PC-3 (cell line): ENCODE measurements around the gene NRCAM. TPM values are rescaled to one million over a fixed set of nuclear protein-coding genes. Genes with fewer than 3 reads are reported as not detected.
"Not testable (repeated sequence)": the region's sequence is repeated elsewhere in the genome, so short reads cannot be mapped to it uniquely, and the experiment has no call there.

Experiments used
- ATAC-seq: fragments of 200-7000 bp; cut with Tn5 transposase; 2 replicates; pipeline ENCODE4 v1.9.1; 2020; ENCODE audit warnings: mild to moderate bottlenecking, moderate library complexity
- BruUV-seq: library from RNA; stranded (reverse); fragments of 400-500 nt; replicated peaks from 2 replicates; lab custom pipeline; 2021; lab: Mats Ljungman, UMichigan
- CTCF ChIA-PET: fragments of 300-600 bp; sonication (Branson Sonifier 250); formaldehyde crosslinking; loops from one replicate; lab custom pipeline; 2022; ENCODE audit warnings: antibody characterized with exemption; lab: Charles Lee
- POLR2A ChIA-PET: fragments of 300-600 bp; sonication (Branson Sonifier 250); formaldehyde crosslinking; loops from one replicate; lab custom pipeline; 2022; ENCODE audit warnings: antibody characterized with exemption; ENCODE audit not compliant: unreplicated experiment; lab: Charles Lee
- DNase-seq: peaks from one replicate; pipeline ENCODE4 v3.0.0-alpha.2; 2015
- H2AFZ ChIP-seq: fragments of 300-600 bp; sonication (generic); 2 replicates; pipeline ENCODE4 v1.6.0; 2016; ENCODE audit warnings: antibody characterized with exemption, low read length
- H3F3A ChIP-seq: fragments of 300-600 bp; sonication (generic); one replicate; pipeline ENCODE4 v1.6.0; 2017; ENCODE audit warnings: antibody characterized with exemption, low read length, control low read depth, mild to moderate bottlenecking; ENCODE audit not compliant: unreplicated experiment
- H3K27ac ChIP-seq: fragments of 300-600 bp; sonication (generic); 2 replicates; pipeline ENCODE4 v1.5.1; 2016; ENCODE audit warnings: mild to moderate bottlenecking, low read length
- H3K27me3 ChIP-seq: fragments of 300-600 bp; sonication (generic); 2 replicates; pipeline ENCODE4 v1.6.1; 2016; ENCODE audit warnings: low read length, mixed read lengths
- H3K36me3 ChIP-seq: fragments of 300-600 bp; sonication (generic); 2 replicates; pipeline ENCODE4 v1.6.1; 2016; ENCODE audit warnings: low read depth, mixed run types, low read length, mixed read lengths
- H3K4me1 ChIP-seq: fragments of 300-600 bp; sonication (generic); 2 replicates; pipeline ENCODE4 v1.5.1; 2016; ENCODE audit warnings: low read length; ENCODE audit not compliant: insufficient read depth
- H3K4me2 ChIP-seq: fragments of 300-600 bp; sonication (generic); 2 replicates; pipeline ENCODE4 v1.6.0; 2016; ENCODE audit warnings: low read length
- H3K4me3 ChIP-seq: fragments of 300-600 bp; sonication (generic); 2 replicates; pipeline ENCODE4 v1.5.1; 2016; ENCODE audit warnings: mild to moderate bottlenecking, low read length, mixed read lengths
- H3K79me2 ChIP-seq: fragments of 300-600 bp; sonication (generic); 2 replicates; pipeline ENCODE4 v1.6.1; 2017; ENCODE audit warnings: low read length, mixed read lengths
- H3K9ac ChIP-seq: fragments of 300-600 bp; sonication (generic); 2 replicates; pipeline ENCODE4 v1.6.0; 2016; ENCODE audit warnings: mild to moderate bottlenecking, low read length
- H3K9me2 ChIP-seq: fragments of 300-600 bp; sonication (generic); replicated peaks from 2 replicates; pipeline ENCODE4 v1.6.1; 2016; ENCODE audit warnings: mixed run types, low read length, mixed read lengths
- H3K9me3 ChIP-seq: fragments of 300-600 bp; sonication (generic); 2 replicates; pipeline ENCODE4 v1.6.1; 2016; ENCODE audit warnings: low read length, mixed read lengths
- H4K20me1 ChIP-seq: fragments of 300-600 bp; sonication (generic); 2 replicates; pipeline ENCODE4 v1.6.1; 2016; ENCODE audit warnings: low read length, mixed read lengths
- CTCF ChIP-seq: fragments of 300-600 bp; sonication (generic); conservative IDR thresholded peaks from 2 replicates; pipeline ENCODE4 v1.5.1; 2017; ENCODE audit warnings: antibody characterized with exemption, low read depth, mild to moderate bottlenecking, low read length
- EZH2 ChIP-seq: fragments of 300-600 bp; sonication (generic); IDR thresholded peaks from one replicate; pipeline ENCODE4 v1.6.1; 2017; ENCODE audit warnings: antibody characterized with exemption, mild to moderate bottlenecking, low read length; ENCODE audit not compliant: unreplicated experiment
- EZH2phosphoT487 ChIP-seq: fragments of 300-600 bp; sonication (generic); IDR thresholded peaks from 2 replicates; pipeline ENCODE4 v1.6.1; 2018; ENCODE audit warnings: mild to moderate bottlenecking, antibody characterized with exemption, low read length, borderline replicate concordance
- intact Hi-C: fragments of 100-400 bp; cut with micrococcal nuclease; formaldehyde crosslinking; loops from 2 replicates; pipeline ENCODE4 v1.9.0; 2023
- total RNA-seq: library from RNA; depleted of rRNA; stranded (reverse); fragments of >200 nt; gene quantifications from 2 replicates; pipeline ENCODE4 v1.2.3, GENCODE V29; 2014

Gene NRCAM
- total RNA-seq, 1 experiment from 2014 or later: not detected

- no peak overlapping the region for H3K27ac ChIP-seq
- DNase-seq: no peak
- BruUV-seq: no TSS peak
- ChIA-PET POLR2A (no interaction called here), CTCF (no interaction called here)
- H3K4me1 ChIP-seq: no peaks in the 10 kb centered on the region
- H3K4me3 ChIP-seq: no peak overlapping the region
- H3K9me2 ChIP-seq: no peaks in the 10 kb centered on the region
- no peak overlapping the region for H3K9ac ChIP-seq
- H3K4me2 ChIP-seq: no peak overlapping the region
- no peaks in the 10 kb centered on the region for H3K79me2 ChIP-seq
- H3F3A ChIP-seq: no peaks in the 10 kb centered on the region
- TF ChIP-seq CTCF (no peak), EZH2phosphoT487 (no peak), EZH2 (no peak)
- H4K20me1 ChIP-seq: no peaks in the 10 kb centered on the region
- no peaks in the 10 kb centered on the region for H3K27me3 ChIP-seq
- no peak for ATAC-seq
- H2AFZ ChIP-seq: no peak overlapping the region
- intact Hi-C loops: no loop called here
- H3K9me3 ChIP-seq: no peaks in the 10 kb centered on the region
- H3K36me3 ChIP-seq: no peaks in the 10 kb centered on the region
Measured at GRCh38 chr7:108345710-108346336, 110.4 kb downstream of the NRCAM start.

- no peak for TF ChIP-seq EZH2phosphoT487
- no peak for TF ChIP-seq EZH2
- no peak for TF ChIP-seq CTCF
- H3K4me2 ChIP-seq: no peak overlapping the region
- ChIA-PET POLR2A (no interaction called here), CTCF (no interaction called here)
- intact Hi-C loops: no loop called here
- H3F3A ChIP-seq: no peaks in the 10 kb centered on the region
- H3K4me3 ChIP-seq: no peak overlapping the region
- H3K4me1 ChIP-seq: no peaks in the 10 kb centered on the region
- H3K9me2 ChIP-seq: no peaks in the 10 kb centered on the region
- ATAC-seq: no peak
- no TSS peak for BruUV-seq
- H3K27me3 ChIP-seq: peaks cover 2% of the 10 kb centered on the region; the same call in 1 of the 2 replicates
- no peaks in the 10 kb centered on the region for H4K20me1 ChIP-seq
- H3K9me3 ChIP-seq: no peaks in the 10 kb centered on the region
- no peak overlapping the region for H2AFZ ChIP-seq
- no peaks in the 10 kb centered on the region for H3K36me3 ChIP-seq
- no peak overlapping the region for H3K27ac ChIP-seq
- no peak overlapping the region for H3K9ac ChIP-seq
- no peaks in the 10 kb centered on the region for H3K79me2 ChIP-seq
- DNase-seq: peak; percentile 35
Measured at GRCh38 chr7:108340856-108341411, 115.3 kb downstream of the NRCAM start.

- intact Hi-C loops, DNase-seq, POLR2A ChIA-PET, CTCF ChIA-PET, H4K20me1 ChIP-seq, H3K4me3 ChIP-seq, BruUV-seq, H3F3A ChIP-seq, H3K27ac ChIP-seq, ATAC-seq, H2AFZ ChIP-seq, H3K9me2 ChIP-seq, H3K4me2 ChIP-seq, H3K9ac ChIP-seq, H3K4me1 ChIP-seq, H3K27me3 ChIP-seq, H3K9me3 ChIP-seq, H3K36me3 ChIP-seq, H3K79me2 ChIP-seq: not testable (repeated sequence)
Measured at GRCh38 chr7:108340406-108340805, 115.8 kb downstream of the NRCAM start.
